Spleen (tissue), 11 donors: ENCODE measurements around the gene RNF115. TPM values are rescaled to one million over a fixed set of nuclear protein-coding genes. Genes with fewer than 3 reads are reported as not detected.
"Not testable (repeated sequence)": the region's sequence is repeated elsewhere in the genome, so short reads cannot be mapped to it uniquely, and the experiment has no call there.

Experiments used
- DNase-seq: peaks from one replicate; pipeline ENCODE4 v3.0.0-alpha.2; 2020
- H3K27ac ChIP-seq, 8 donors: fragments of 200-600 bp; sonication (generic) in 7 of 8; 1 replicate in 4 of 8; 2 replicates in 4 of 8; pipeline versions ENCODE4 v1.5.0 to v1.8.0; 2016 to 2021; ENCODE audit warnings: inconsistent platforms in 4 of 8, mild to moderate bottlenecking in 4 of 8, moderate library complexity in 1 of 8
- H3K27me3 ChIP-seq, 7 donors: fragments of 200-600 bp; sonication (generic) in 6 of 7; replicated peaks in 1 of 7; 1 replicate in 4 of 7; 2 replicates in 3 of 7; pipeline versions ENCODE4 v1.5.0 to v1.8.0; 2016 to 2021; ENCODE audit warnings: inconsistent platforms in 3 of 7, mild to moderate bottlenecking in 1 of 7
- H3K36me3 ChIP-seq, 6 donors: fragments of 200-600 bp; sonication (generic) in 5 of 6; 1 replicate in 4 of 6; 2 replicates in 2 of 6; pipeline versions ENCODE4 v1.5.0 to v1.8.0; 2016 to 2021; ENCODE audit warnings: inconsistent platforms in 2 of 6
- H3K4me1 ChIP-seq, 6 donors: fragments of 200-600 bp; sonication (generic) in 5 of 6; 1 replicate in 3 of 6; 2 replicates in 3 of 6; pipeline versions ENCODE4 v1.5.0 to v1.8.0; 2016 to 2021; ENCODE audit warnings: inconsistent platforms in 3 of 6
- H3K4me3 ChIP-seq, 8 donors: fragments of 200-600 bp; sonication (generic) in 7 of 8; 1 replicate in 4 of 8; 2 replicates in 4 of 8; pipeline versions ENCODE4 v1.5.0 to v1.8.0; 2016 to 2021; ENCODE audit warnings: inconsistent platforms in 4 of 8, mild to moderate bottlenecking in 4 of 8, moderate library complexity in 2 of 8
- H3K9me3 ChIP-seq, 8 donors: fragments of 200-600 bp; sonication (generic) in 7 of 8; 1 replicate in 4 of 8; 2 replicates in 4 of 8; pipeline versions ENCODE4 v1.5.0 to v1.8.0; 2016 to 2021; ENCODE audit warnings: inconsistent platforms in 4 of 8
- POLR2A ChIP-seq, 3 donors: fragments of 450-650 bp; IDR thresholded peaks; one replicate each; pipeline ENCODE4 v1.5.1; 2017; ENCODE audit warnings: antibody characterized with exemption in 3 of 3, mild to moderate bottlenecking in 1 of 3
- POLR2AphosphoS5 ChIP-seq, 3 donors: sonication (generic); formaldehyde crosslinking; IDR thresholded peaks; one replicate each; pipeline ENCODE4 v1.5.1; 2017; ENCODE audit warnings: antibody characterized with exemption in 3 of 3
- WGBS, 5 donors: extraction: QIAGEN DNeasy Blood & Tissue Kit in 3 of 5; methylation state at CpG; one replicate each; pipeline versions ENCODE4 v1.1.5 to v1.1.7; 2013 to 2018; 5-methylcytosine and 5-hydroxymethylcytosine counted together
- intact Hi-C: fragments of 100-400 bp; cut with DNase I; formaldehyde crosslinking; loops from one replicate; pipeline ENCODE4 v1.15.0; 2023; ENCODE audit warnings: low total_unique reads
- polyA plus RNA-seq, 3 donors: library from polyadenylated mRNA; stranded (reverse); fragments of 200-250 nt; gene quantifications; one replicate each; pipeline ENCODE4 v1.2.1, GENCODE V29; 2013
- total RNA-seq, 7 donors: library from RNA; depleted of rRNA in 3 of 7; stranded (reverse); fragments of >200 nt in 3 of 7; fragmentation: NEBNext Ultra II Directional in 4 of 7; extraction: Animal tissue kit (Norgen Biotek cat#: 25700) in 4 of 7; gene quantifications; one replicate each; pipeline versions ENCODE4 v1.1.0 to v1.2.1, GENCODE V29; 2016 to 2021
- TF ChIP-seq, protein P1 (sequence below), 11 experiments: fragments of 200-600 bp in 7 of 11; fragments of 450-650 bp in 4 of 11; sonication (generic) in 4 of 11; IDR thresholded peaks in 8 of 11; conservative IDR thresholded peaks in 3 of 11; 1 replicate in 7 of 11; 2 replicates in 4 of 11; pipeline versions ENCODE4 v1.4.0 to v1.8.0; 2016 to 2021; ENCODE audit warnings: antibody characterized with exemption in 11 of 11, inconsistent platforms in 4 of 11, mild to moderate bottlenecking in 1 of 11
- donor health status: healthy with polysubstance abuse.
- donor health status: DM: no; HTN: no; CAD: no; lungs with moderate emphysema.
- donor health status: DM: no; HTN: no; CAD: no.
- donor health status: Bipolar disorder and iron deficiency.
- donor health status: healthy.
- donor health status: DM: no; HTN: no; CAD: no.
- donor health status: DM: yes; HTN: yes; CAD: no.

The RNF115 gene
- total and polyA plus RNA-seq, 10 donors, result 4.8 to 27.2 (median 15.0) TPM

DNA sequence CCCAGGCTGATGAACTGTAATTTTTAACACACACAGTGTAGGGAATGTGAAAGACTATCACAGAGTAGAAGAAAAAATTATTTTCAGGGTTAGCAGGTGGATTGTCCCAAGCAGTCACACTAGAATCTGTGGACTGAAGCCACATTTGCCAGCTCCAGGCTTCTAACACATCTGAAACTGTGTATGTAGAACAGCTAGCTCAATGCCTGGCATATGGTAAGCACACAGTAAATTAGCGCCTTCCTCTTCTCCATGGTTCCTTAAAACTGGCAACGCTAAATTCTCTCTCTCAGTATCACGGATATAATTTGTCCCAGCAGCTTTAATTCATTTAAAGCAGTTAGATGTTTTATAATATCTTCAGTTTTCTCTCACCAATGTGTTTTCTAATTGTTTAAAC is 19.1 kb upstream of the RNF115 start:
- intact Hi-C loops, result no loop called here
- H3K36me3 ChIP-seq, result peaks cover 3 to 62% (median 53%) of the 10 kb centered on the region in 6 donors
- WGBS, 5 donors, result 92 to 96% (median 93%) methylated on average over 3 of the region's 3 CpGs

DNA sequence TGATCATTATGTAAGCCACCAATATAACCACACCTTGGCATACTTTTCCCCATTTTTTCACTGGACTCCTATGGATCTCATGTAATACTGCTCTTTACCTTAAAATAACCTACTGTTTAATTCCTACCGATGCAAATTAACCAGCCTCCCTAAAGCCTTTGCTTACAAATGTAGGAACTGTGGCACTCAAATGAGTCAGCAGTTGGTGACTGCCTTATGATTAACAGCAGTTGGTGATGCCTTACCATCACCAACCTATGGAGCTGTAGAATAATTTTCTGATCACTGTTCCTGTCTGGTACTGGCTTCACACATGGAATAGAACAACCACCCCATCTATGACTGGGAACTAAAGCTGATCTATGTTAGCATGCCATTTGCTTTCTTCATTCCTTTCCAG is 13.8 kb upstream of the RNF115 start:
- peaks cover 18 to 100% (median 100%) of the 10 kb centered on the region in 6 donors for H3K36me3 ChIP-seq
- H3K4me1 ChIP-seq, result no peaks in the 10 kb centered on the region
- TF ChIP-seq, protein P1, sequence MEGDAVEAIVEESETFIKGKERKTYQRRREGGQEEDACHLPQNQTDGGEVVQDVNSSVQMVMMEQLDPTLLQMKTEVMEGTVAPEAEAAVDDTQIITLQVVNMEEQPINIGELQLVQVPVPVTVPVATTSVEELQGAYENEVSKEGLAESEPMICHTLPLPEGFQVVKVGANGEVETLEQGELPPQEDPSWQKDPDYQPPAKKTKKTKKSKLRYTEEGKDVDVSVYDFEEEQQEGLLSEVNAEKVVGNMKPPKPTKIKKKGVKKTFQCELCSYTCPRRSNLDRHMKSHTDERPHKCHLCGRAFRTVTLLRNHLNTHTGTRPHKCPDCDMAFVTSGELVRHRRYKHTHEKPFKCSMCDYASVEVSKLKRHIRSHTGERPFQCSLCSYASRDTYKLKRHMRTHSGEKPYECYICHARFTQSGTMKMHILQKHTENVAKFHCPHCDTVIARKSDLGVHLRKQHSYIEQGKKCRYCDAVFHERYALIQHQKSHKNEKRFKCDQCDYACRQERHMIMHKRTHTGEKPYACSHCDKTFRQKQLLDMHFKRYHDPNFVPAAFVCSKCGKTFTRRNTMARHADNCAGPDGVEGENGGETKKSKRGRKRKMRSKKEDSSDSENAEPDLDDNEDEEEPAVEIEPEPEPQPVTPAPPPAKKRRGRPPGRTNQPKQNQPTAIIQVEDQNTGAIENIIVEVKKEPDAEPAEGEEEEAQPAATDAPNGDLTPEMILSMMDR (IDR thresholded peaks at IDR 0.05 in 8 of 11, conservative IDR thresholded peaks at IDR 0.05 in 3 of 11), result no peak
- no peak for TF ChIP-seq POLR2AphosphoS5 (IDR thresholded peaks at IDR 0.05)
- TF ChIP-seq POLR2A (IDR thresholded peaks at IDR 0.05), result no peak
- H3K4me3 ChIP-seq, result no peak overlapping the region
- no peak overlapping the region for H3K27ac ChIP-seq
- H3K9me3 ChIP-seq, result no peaks in the 10 kb centered on the region
- 97 to 100% (median 100%) methylated on average over 1 of the region's 1 CpG for WGBS, 5 donors
- DNase-seq, result no peak
- intact Hi-C loops, result no loop called here
- no peaks in the 10 kb centered on the region for H3K27me3 ChIP-seq

More for the DNA sequence above, 19.1 kb upstream of the RNF115 start:
- Histone ChIP-seq H3K27me3 (no peaks in the 10 kb centered on the region), H3K4me1 (peaks cover 10 to 27% (median 20%) of the 10 kb centered on the region in 6 donors), H3K4me3 (no peak overlapping the region), H3K27ac (no peak overlapping the region), H3K9me3 (no peaks in the 10 kb centered on the region)
- TF ChIP-seq, protein P1 (IDR thresholded peaks at IDR 0.05 in 8 of 11, conservative IDR thresholded peaks at IDR 0.05 in 3 of 11), result no peak
- TF ChIP-seq POLR2AphosphoS5 (IDR thresholded peaks at IDR 0.05) (no peak), POLR2A (IDR thresholded peaks at IDR 0.05) (no peak)
- DNase-seq, result no peak

DNA sequence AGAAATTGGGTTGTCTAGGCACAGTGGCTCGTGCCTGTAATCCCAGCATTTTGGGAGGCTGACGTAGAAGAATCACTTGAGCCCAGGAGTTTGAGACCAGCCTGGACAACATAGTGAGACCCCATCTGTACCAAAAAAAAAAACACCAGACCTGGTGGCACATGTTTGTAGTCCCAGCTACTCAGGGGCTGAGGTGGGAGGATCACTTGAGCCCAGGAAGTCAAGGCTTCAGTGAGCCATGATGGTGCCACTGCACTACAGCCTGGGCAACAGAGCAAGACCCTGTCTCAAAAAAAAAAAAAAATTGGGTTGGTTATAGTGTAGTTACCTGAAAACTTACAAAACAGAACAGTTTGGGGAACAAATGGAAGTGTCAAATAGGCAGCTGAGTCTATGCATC is 6.9 kb upstream of the RNF115 start:
- Histone ChIP-seq H3K4me1 (peaks cover 0 to 23% (median 6%) of the 10 kb centered on the region in 6 donors), H3K36me3 (peaks cover 16 to 100% (median 97%) of the 10 kb centered on the region in 6 donors)
- H3K27ac ChIP-seq, intact Hi-C loops, DNase-seq, H3K27me3 ChIP-seq, H3K9me3 ChIP-seq, H3K4me3 ChIP-seq: not testable (repeated sequence)
- 97 to 100% (median 100%) methylated on average over 2 of the region's 2 CpGs for WGBS, 5 donors

DNA sequence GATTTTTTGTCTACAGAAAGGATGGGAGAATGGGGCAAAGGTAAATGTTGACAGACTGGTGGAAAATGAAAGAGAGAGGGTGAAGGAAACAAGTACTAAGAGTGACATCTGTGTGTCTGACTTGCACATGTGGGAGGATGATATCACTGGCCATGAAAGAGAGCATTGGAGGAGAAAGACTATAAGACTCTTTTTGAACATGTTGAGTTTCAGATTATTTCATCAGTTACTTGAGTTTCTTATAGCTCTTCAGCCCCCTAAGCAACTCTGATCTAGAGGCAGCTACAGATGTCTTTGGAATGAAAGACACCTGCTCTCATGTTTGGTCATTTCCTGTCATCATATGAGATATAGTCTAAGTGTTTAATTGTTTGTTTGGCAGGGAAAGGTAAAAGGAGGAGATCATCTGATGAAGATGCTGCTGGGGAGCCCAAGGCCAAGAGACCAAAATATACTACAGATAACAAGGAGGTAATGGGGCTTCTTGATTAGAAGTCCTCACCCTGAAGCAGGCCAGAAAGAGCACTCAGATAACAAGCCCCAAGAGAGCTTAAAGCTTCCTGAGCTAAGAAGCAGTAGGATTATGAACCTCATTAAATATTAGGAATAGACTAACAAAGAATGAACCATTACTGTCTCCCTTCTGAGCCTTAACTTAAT is 4.6 kb upstream of the RNF115 start:
- Histone ChIP-seq H3K4me1 (peaks cover 10 to 39% (median 19%) of the 10 kb centered on the region in 6 donors), H3K4me3 (no peak overlapping the region), H3K36me3 (peaks cover 7 to 79% (median 74%) of the 10 kb centered on the region in 6 donors), H3K9me3 (no peaks in the 10 kb centered on the region), H3K27ac (no peak overlapping the region), H3K27me3 (no peaks in the 10 kb centered on the region)
- TF ChIP-seq POLR2AphosphoS5 (IDR thresholded peaks at IDR 0.05) (no peak), POLR2A (IDR thresholded peaks at IDR 0.05) (no peak)
- TF ChIP-seq, protein P1 (IDR thresholded peaks at IDR 0.05 in 8 of 11, conservative IDR thresholded peaks at IDR 0.05 in 3 of 11), result no peak
- intact Hi-C loops, result no loop called here
- DNase-seq, result no peak
